Measurements from ENCODE around the gene CDH6. TPM values are rescaled to one million over a fixed set of nuclear protein-coding genes. Genes with fewer than 3 reads are reported as not detected.

The CDH6 gene
- total and polyA plus RNA-seq, 2 donors (not counting 3 experiments of a cell fraction or from before 2014, with no cell fraction given), result 0.06 TPM; not detected in 1

- Histone ChIP-seq H3K9me1 (replicated peaks; ENCODE audit: control insufficient read depth, extremely low read depth, insufficient read depth, low read length) (no peaks in the 10 kb centered on the region), H3K9me3 (replicated peaks; ENCODE audit: control insufficient read depth, insufficient read depth, low read length) (no peaks in the 10 kb centered on the region), H3K27ac (ENCODE audit: insufficient read depth, low read depth, low read length) (no peak overlapping the region), H3K4me1 (ENCODE audit: control insufficient read depth, extremely low read depth, insufficient read depth, low read length) (no peaks in the 10 kb centered on the region), H3K27me3 (ENCODE audit: control insufficient read depth in 2 of 2, insufficient read depth in 2 of 2, low read length in 2 of 2) (no peaks in the 10 kb centered on the region), H3K4me3 (replicated peaks in 1 of 3; ENCODE audit: insufficient read depth in 1 of 3, low read depth in 1 of 3, low read length in 3 of 3) (no peak overlapping the region), H3K79me2 (ENCODE audit: control insufficient read depth, insufficient read depth, low read length) (no peaks in the 10 kb centered on the region), H3K4me2 (ENCODE audit: insufficient read depth, low read length) (no peak overlapping the region), H3K9ac (replicated peaks; ENCODE audit: extremely low read depth, insufficient read depth, low read length) (no peak overlapping the region), H2AFZ (ENCODE audit: low read depth, low read length) (no peak overlapping the region), H4K20me1 (replicated peaks; ENCODE audit: control insufficient read depth, extremely low read depth, insufficient read depth, low read length) (no peaks in the 10 kb centered on the region), H3K36me3 (ENCODE audit: control insufficient read depth in 2 of 2, extremely low read depth in 1 of 2, insufficient read depth in 2 of 2, low read length in 2 of 2) (no peaks in the 10 kb centered on the region)
- no peak for TF ChIP-seq FOS (IDR thresholded peaks at IDR 0.05; ENCODE audit: borderline replicate concordance, insufficient read depth, low read length)
- no peak for TF ChIP-seq MAX (IDR thresholded peaks at IDR 0.05; ENCODE audit: insufficient read depth, insufficient read length)
- no peak for TF ChIP-seq EZH2 (IDR thresholded peaks at IDR 0.05; ENCODE audit: borderline replicate concordance, low read depth, low read length, severe bottlenecking)
- TF ChIP-seq, protein P1, sequence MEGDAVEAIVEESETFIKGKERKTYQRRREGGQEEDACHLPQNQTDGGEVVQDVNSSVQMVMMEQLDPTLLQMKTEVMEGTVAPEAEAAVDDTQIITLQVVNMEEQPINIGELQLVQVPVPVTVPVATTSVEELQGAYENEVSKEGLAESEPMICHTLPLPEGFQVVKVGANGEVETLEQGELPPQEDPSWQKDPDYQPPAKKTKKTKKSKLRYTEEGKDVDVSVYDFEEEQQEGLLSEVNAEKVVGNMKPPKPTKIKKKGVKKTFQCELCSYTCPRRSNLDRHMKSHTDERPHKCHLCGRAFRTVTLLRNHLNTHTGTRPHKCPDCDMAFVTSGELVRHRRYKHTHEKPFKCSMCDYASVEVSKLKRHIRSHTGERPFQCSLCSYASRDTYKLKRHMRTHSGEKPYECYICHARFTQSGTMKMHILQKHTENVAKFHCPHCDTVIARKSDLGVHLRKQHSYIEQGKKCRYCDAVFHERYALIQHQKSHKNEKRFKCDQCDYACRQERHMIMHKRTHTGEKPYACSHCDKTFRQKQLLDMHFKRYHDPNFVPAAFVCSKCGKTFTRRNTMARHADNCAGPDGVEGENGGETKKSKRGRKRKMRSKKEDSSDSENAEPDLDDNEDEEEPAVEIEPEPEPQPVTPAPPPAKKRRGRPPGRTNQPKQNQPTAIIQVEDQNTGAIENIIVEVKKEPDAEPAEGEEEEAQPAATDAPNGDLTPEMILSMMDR (IDR thresholded peaks at IDR 0.05; ENCODE audit: extremely low read depth in 1 of 2, insufficient read depth in 1 of 2, low read depth in 1 of 2, low read length in 2 of 2), result no peak
- TF ChIP-seq POLR2AphosphoS5 (IDR thresholded peaks at IDR 0.05; ENCODE audit: insufficient read depth, low read depth, low read length), result no peak
- no peak for TF ChIP-seq GATA2 (IDR thresholded peaks at IDR 0.05; ENCODE audit: insufficient read depth, insufficient read length, low read depth, low read length)
- TF ChIP-seq JUN (IDR thresholded peaks at IDR 0.05; ENCODE audit: borderline replicate concordance, insufficient read depth, insufficient read length, low read depth), result no peak
- no peak for DNase-seq (ENCODE audit: low read depth, low spot score)
- dilution Hi-C loops (cut with MboI; ENCODE audit: extremely low pct_ligation_motif_present, low sequenced_read_pairs) (no loop called here), intact Hi-C loops (cut with micrococcal nuclease) (no loop called here)
- CTCF ChIA-PET, result no interaction called here
- no TSS peak for BruUV-seq (replicated peaks)
- no peak for FAIRE-seq
- POLR2A ChIA-PET, result no interaction called here
These were observed 75.8 kb downstream of the CDH6 start for GRCh38 chr5:31269259-31269658.
